ENCODE data around the gene UGT2B7.

UGT2B7 gene

GRCh38 chr4:69156913-69157312 is 60.6 kb downstream of the UGT2B7 start:
- DNase-seq (ENCODE audit: low read depth): no peak

All from activated T-cell treated with anti-CD3 and anti-CD28 coated beads for 48 hours (primary cell).